SK-N-MC (cell line): ENCODE measurements around the gene USP46.

Source experiments
- DNase-seq: peaks from one replicate; pipeline ENCODE4 v3.0.0-alpha.2; 2011; ENCODE audit warnings: low read depth, low spot score
- H3K27ac ChIP-seq: fragments of 200-600 bp; sonication (generic); 2 replicates; pipeline ENCODE4 v1.5.1; 2016; ENCODE audit warnings: mixed run types
- H3K36me3 ChIP-seq: fragments of 200-600 bp; sonication (generic); 2 replicates; pipeline ENCODE4 v1.6.1; 2017; ENCODE audit warnings: antibody characterized with exemption, low read length, mixed read lengths; ENCODE audit not compliant: insufficient read depth
- H3K4me3 ChIP-seq: fragments of 200-600 bp; sonication (generic); 2 replicates; pipeline ENCODE4 v1.5.1; 2016
- H3K9ac ChIP-seq: fragments of 200-600 bp; sonication (generic); 2 replicates; pipeline ENCODE4 v1.8.0; 2017; ENCODE audit warnings: mixed run types, mixed read lengths; ENCODE audit not compliant: insufficient read length
- H3K9me3 ChIP-seq: fragments of 200-600 bp; sonication (generic); 2 replicates; pipeline ENCODE4 v1.6.1; 2017; ENCODE audit warnings: low read depth, mild to moderate bottlenecking, antibody characterized with exemption, low read length, moderate library complexity, mixed read lengths
- EZH2 ChIP-seq: fragments of 200-600 bp; sonication (generic); IDR thresholded peaks from one replicate; pipeline ENCODE4 v1.6.1; 2017; ENCODE audit warnings: antibody characterized with exemption
- FOXP2 ChIP-seq: optimal IDR thresholded peaks from 2 replicates; pipeline ENCODE3; 2011; ENCODE audit warnings: mild to moderate bottlenecking, moderate library complexity; ENCODE audit not compliant: insufficient read depth; ENCODE audit errors: extremely low read length, control extremely low read depth
- POLR2AphosphoS5 ChIP-seq: IDR thresholded peaks from 2 replicates; pipeline ENCODE4 v1.6.1; 2012; ENCODE audit warnings: mild to moderate bottlenecking, low read depth, low read length, borderline replicate concordance

The USP46 gene

DNA sequence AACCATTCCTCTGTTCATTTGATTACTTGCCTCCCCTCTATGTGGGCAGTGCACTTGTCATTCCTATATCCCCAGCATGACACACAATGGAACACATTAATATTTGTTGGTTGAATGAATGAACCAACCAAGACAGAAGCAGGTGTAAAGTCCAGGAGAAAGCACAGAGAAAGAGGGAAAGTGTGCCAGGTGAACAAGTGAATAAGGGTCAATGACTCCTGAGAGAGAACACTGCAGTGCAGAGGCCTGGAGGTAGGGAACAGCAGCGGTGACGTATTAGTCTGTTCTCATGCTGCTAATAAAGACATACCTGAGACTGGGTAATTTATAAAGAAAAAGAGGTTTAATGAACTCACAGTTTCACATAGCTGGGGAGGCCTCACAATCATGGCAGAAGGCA is 53.1 kb downstream of the USP46 start:
- Histone ChIP-seq H3K36me3 (0 out of 2 replicates have a peak, but pooled peaks cover 3% of the 10 kb centered on the region), H3K9me3 (no peaks in the 10 kb centered on the region), H3K27ac (no peak overlapping the region), H3K9ac (no peak overlapping the region), H3K4me3 (no peak overlapping the region)
- no peak for DNase-seq
- TF ChIP-seq POLR2AphosphoS5 = no peak
- no peak for TF ChIP-seq EZH2
- no peak for TF ChIP-seq FOXP2

DNA sequence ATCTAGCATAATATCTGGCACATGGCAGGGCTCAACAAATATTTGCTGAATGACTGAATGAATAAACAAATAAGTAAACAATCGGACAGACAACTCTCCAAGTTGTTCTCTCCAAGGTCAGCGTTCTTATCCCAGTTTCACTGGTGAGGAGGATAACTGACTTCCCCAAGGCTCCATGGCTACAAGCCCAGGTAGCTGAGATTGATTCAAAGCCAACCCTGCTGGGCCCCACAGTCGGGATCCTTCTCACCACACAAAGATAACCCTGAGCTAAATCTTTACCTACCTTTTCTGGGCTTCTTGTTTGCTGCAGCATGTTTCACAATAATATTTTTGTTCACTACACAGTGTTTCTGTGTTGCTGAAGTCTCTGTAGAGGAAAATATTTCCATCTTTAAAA is 54.9 kb downstream of the USP46 start:
- Histone ChIP-seq H3K36me3 (no peaks in the 10 kb centered on the region), H3K9ac (no peak overlapping the region), H3K4me3 (no peak overlapping the region), H3K27ac (no peak overlapping the region), H3K9me3 (no peaks in the 10 kb centered on the region)
- TF ChIP-seq FOXP2 = no peak
- no peak for TF ChIP-seq POLR2AphosphoS5
- TF ChIP-seq EZH2 = no peak
- DNase-seq = no peak

DNA sequence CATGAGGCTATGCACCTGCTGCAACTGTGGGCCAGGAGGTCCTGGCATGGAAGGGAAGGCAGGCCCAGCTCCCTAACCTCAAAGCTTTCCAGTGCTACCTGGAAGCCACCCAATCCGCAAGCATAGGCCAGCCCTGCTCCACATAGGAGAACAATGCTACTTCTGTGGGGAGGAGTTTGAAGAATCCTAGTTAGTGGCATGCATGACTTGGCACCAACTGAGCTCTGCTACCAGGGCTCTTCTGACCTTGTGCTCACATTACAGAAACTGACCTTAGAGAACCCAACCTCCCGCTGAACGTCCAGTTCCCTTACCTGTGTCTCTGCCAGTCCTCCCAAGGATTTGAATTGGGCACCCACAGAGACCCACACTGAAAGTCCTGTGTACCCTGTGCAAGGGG is 58.8 kb downstream of the USP46 start:
- no peak for DNase-seq
- Histone ChIP-seq H3K36me3 (no peaks in the 10 kb centered on the region; the same call in 1 of the 2 replicates), H3K9me3 (no peaks in the 10 kb centered on the region), H3K9ac (no peak overlapping the region), H3K4me3 (no peak overlapping the region), H3K27ac (no peak overlapping the region)
- TF ChIP-seq FOXP2 (no peak), EZH2 (no peak), POLR2AphosphoS5 (no peak)

- Histone ChIP-seq H3K27ac (no peak overlapping the region), H3K4me3 (no peak overlapping the region), H3K36me3 (no peaks in the 10 kb centered on the region; the same call in 1 of the 2 replicates), H3K9ac (no peak overlapping the region), H3K9me3 (no peaks in the 10 kb centered on the region)
- TF ChIP-seq POLR2AphosphoS5 = no peak
- TF ChIP-seq FOXP2 = no peak
- TF ChIP-seq EZH2 = no peak
- no peak for DNase-seq
These were observed 64.1 kb downstream of the USP46 start for GRCh38 chr4:52595001-52595400.

- DNase-seq = no peak
- Histone ChIP-seq H3K9ac (no peak overlapping the region), H3K27ac (no peak overlapping the region), H3K9me3 (no peaks in the 10 kb centered on the region), H3K4me3 (no peak overlapping the region), H3K36me3 (no peaks in the 10 kb centered on the region; the same call in 1 of the 2 replicates)
- TF ChIP-seq POLR2AphosphoS5 (no peak), FOXP2 (no peak), EZH2 (no peak)
These were observed 66.8 kb downstream of the USP46 start for GRCh38 chr4:52592287-52592686.

GRCh38 chr4:52588771-52589591 is 70.1 kb downstream of the USP46 start:
- no peak for TF ChIP-seq EZH2
- no peak for TF ChIP-seq FOXP2
- no peak for TF ChIP-seq POLR2AphosphoS5
- Histone ChIP-seq H3K27ac (no peak overlapping the region), H3K9ac (no peak overlapping the region), H3K4me3 (no peak overlapping the region), H3K9me3 (no peaks in the 10 kb centered on the region), H3K36me3 (no peaks in the 10 kb centered on the region)
- no peak for DNase-seq

DNA sequence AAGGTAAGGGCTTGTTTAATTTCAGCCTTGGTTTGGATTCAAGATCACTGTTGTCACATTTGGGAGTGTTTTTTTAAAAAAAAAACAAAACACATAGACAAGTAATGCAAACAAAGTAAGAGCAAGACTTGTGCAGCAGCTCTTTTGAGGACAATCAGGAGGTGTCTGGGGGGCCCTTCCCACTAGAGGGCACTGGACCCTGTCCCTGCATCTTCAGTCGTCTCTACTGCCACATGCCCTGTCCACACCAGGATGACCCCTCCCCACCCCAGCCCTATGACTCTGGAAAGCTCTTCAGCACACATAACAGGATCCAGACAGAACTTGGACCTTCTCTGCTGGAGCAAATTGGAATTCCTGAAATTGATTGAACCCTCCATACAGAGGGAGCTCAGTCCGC is 71.0 kb downstream of the USP46 start:
- Histone ChIP-seq H3K36me3 (no peaks in the 10 kb centered on the region), H3K4me3 (no peak overlapping the region), H3K27ac (no peak overlapping the region), H3K9me3 (no peaks in the 10 kb centered on the region), H3K9ac (no peak overlapping the region)
- DNase-seq = no peak
- TF ChIP-seq FOXP2 (no peak), EZH2 (no peak), POLR2AphosphoS5 (no peak)

GRCh38 chr4:52586069-52586468 is 73.0 kb downstream of the USP46 start:
- H3K9me3 ChIP-seq = no peaks in the 10 kb centered on the region
- H3K9ac ChIP-seq = no peak overlapping the region
- H3K4me3 ChIP-seq = no peak overlapping the region
- TF ChIP-seq POLR2AphosphoS5 = no peak
- TF ChIP-seq FOXP2 = no peak
- TF ChIP-seq EZH2 = no peak
- DNase-seq = no peak
- no peaks in the 10 kb centered on the region for H3K36me3 ChIP-seq
- no peak overlapping the region for H3K27ac ChIP-seq

DNA sequence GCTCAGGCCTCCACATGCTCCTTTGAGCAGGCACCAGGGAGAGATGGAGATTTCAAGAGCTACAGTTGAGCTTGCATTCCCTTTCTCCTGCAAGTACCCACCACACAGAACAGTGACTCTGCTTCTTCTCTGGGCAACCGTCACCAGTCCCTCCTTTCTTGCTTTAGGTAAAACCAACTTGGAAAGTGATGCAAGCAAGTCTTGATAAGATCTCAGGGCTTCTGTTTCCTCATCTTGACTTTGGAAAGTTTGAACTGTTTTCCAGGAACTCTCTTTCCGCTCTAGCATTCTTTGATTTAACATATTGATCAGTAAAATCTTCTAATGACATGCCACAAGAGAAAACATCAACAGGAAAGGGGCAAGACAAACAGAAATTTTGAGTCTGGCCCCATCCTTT is 73.7 kb downstream of the USP46 start:
- no peak overlapping the region for H3K27ac ChIP-seq
- no peak overlapping the region for H3K4me3 ChIP-seq
- DNase-seq = no peak
- H3K36me3 ChIP-seq = no peaks in the 10 kb centered on the region
- no peak overlapping the region for H3K9ac ChIP-seq
- TF ChIP-seq FOXP2 = no peak
- H3K9me3 ChIP-seq = no peaks in the 10 kb centered on the region

DNA sequence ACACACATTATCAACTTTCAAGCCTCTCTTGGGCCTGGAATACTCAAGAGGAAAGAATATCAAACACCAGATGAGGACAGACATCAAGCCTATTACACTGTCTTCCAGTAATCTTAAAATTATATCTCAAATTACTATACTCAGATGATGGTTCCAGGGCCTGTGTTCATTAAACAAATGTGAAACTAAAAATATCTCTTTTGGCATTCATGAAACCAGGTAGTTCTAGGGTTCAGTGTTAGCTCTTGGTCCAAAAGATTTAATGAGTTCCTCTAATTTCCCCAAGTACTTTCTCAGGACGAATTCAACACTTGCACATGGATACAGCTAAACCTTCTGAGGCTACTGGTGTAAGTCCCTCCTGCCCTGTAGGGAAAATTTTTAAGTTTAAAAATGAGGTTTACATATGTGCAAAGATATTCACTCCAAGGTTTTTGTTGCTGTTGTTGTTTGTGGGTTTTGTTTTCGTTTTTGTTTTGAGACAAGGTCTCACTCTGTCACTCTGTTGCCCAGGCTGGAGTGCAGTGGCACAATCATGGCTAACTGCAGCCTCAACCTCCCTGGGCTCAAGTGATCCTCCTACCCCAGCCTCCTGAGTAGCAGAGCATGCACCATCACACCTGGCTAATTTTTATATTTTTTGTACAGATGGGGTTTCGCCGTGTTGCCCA is 79.4 kb downstream of the USP46 start:
- H3K4me3 ChIP-seq = no peak overlapping the region
- DNase-seq = no peak
- H3K9me3 ChIP-seq = no peaks in the 10 kb centered on the region
- H3K27ac ChIP-seq = no peak overlapping the region
- TF ChIP-seq POLR2AphosphoS5 (no peak), FOXP2 (no peak), EZH2 (no peak)
- no peak overlapping the region for H3K9ac ChIP-seq
- no peaks in the 10 kb centered on the region for H3K36me3 ChIP-seq
